Measurements from ENCODE around the gene KANSL3. TPM values are rescaled to one million over a fixed set of nuclear protein-coding genes. Genes with fewer than 3 reads are reported as not detected.

Gene KANSL3
- total and polyA plus RNA-seq, 2 donors: 34.7 to 44.4 TPM

DNA sequence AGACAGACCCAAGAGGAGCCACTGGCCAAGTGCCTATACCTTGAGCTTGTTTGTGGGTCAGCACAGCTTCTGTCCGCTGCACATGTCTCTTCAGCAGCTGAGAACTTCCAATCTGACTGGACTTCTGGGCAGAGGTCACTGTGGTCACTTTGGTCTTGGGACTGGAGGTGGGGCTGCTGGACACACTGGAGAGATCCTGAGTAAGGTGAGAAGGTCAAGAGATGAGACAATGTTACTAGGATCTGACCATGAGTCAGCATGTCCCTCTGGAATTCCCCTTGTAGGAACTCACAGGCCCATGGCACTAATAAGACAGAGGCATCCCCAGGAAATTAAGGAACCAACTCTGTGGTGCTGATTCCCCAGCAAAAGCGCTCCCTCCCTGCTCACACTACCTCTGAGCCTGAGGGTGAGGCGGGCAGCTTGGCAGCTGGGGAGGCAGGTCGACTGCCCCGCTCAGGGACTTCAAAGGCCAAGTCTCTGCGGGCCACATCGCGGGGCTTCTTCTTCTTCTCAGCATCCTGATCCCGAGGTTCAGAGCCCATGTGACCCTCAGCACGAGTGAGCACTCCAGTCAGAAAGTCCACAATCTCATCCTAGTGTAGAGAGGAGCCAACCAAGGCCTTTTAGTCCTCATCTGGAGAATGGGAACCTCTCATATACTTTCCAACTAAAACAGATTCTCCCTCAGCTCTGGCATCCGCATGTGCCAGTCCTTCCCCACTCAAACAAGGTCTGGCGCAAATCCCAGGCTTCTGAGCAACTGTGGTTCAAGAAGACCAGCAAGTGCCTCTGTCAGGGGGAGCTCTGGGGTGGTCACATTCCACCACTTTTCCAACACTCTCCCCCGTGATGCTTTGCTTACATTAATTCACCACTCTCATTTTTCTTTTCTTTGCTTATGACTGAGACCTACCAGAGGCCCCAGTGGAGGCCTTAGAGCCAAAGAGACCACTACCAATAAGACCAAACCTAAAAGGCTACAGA is 29.4 kb downstream of the KANSL3 start:
- no peak overlapping the region for H3K4me3 ChIP-seq (ENCODE audit: low read depth, low read length)
- peaks cover 22% of the 10 kb centered on the region for H3K36me3 ChIP-seq (ENCODE audit: insufficient read depth)
- H3K27ac ChIP-seq (ENCODE audit: low read depth): no peak overlapping the region
- 87% methylated on average over 13 of the region's 13 CpGs for WGBS
- no peaks in the 10 kb centered on the region for H3K4me1 ChIP-seq (ENCODE audit: insufficient read depth)
- DNase-seq (ENCODE audit: extremely low spot score): no peak

- no peak for DNase-seq (ENCODE audit: extremely low spot score)
- no peak overlapping the region for H3K27ac ChIP-seq (ENCODE audit: low read depth)
- 86% methylated on average over 2 of the region's 2 CpGs for WGBS
- peaks cover 13% of the 10 kb centered on the region for H3K36me3 ChIP-seq (ENCODE audit: insufficient read depth)
- no peak overlapping the region for H3K4me3 ChIP-seq (ENCODE audit: low read depth, low read length)
- no peaks in the 10 kb centered on the region for H3K4me1 ChIP-seq (ENCODE audit: insufficient read depth)
These were observed 34.0 kb downstream of the KANSL3 start for GRCh38 chr2:96604104-96604503.

DNA sequence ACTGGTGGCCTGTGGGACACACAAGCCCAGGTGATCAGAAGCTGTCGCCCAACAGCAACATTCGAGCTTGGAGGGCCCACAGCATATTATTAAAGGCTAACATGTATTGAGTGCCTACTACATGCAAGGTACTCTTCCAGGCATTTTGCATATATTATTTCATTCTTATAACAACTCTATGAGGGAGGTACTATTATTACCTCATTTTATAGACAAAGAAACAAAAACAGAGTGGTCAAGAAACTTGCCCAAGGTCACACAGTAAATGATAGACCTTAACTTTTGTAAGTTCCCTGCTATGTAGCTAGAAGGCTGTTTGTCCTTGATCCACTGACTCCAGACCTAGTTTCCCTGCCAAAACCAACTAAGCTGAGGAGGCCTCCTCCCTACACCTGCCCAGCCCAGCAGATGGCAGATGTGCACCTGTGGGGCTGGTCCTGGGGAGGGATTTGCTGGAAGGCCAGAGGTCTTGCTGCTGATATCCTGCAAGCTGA is 35.7 kb downstream of the KANSL3 start:
- Histone ChIP-seq H3K4me3 (ENCODE audit: low read depth, low read length) (no peak overlapping the region), H3K27ac (ENCODE audit: low read depth) (no peak overlapping the region), H3K4me1 (ENCODE audit: insufficient read depth) (no peaks in the 10 kb centered on the region), H3K36me3 (ENCODE audit: insufficient read depth) (peaks cover 13% of the 10 kb centered on the region)
- 96% methylated on average over 2 of the region's 2 CpGs for WGBS
- no peak for DNase-seq (ENCODE audit: extremely low spot score)

DNA sequence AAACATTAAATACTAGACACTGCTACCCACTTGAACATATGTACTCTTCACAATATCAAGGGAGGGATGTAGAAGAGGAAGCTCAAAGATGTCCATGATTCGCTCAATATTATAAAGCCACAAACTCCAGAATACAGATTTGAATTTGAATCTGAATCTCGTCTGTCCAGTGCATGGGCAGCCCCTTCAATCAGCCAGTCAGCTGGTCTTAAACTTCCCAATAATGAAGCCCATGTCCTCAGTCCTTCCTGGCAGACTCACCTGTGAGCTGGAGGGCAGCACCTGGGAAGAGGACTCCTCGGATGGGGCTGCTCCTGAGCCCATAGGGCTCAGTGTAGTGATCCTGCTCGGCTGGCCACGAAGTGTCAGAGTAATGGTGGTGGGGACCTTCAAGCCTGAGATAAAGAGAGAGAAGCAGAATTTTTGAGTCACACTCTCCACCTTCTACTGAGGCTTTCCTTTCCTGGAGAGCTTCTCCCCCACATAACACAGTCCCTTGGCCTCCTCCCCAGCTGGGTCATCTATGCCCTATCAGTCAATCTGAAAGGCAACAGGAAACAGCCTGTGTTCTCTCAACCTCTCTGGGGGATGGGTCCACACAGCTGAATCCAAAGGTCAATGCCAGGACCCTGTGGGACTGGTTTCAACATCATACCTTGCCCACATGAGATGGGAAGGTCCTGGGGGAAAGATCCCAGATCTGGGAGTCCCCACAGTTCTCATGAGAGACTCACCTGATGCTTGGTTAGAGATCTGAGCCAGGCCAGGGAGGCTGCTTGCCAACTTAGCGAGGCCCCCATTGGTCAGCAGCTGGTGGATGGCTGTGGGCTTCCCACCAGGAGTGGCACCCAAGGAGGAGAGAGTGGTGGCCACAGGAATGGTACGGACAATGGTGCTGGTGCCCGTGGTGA is 36.5 kb downstream of the KANSL3 start:
- H3K27ac ChIP-seq (ENCODE audit: low read depth): no peak overlapping the region
- peaks cover 13% of the 10 kb centered on the region for H3K36me3 ChIP-seq (ENCODE audit: insufficient read depth)
- H3K4me3 ChIP-seq (ENCODE audit: low read depth, low read length): no peak overlapping the region
- no peak for DNase-seq (ENCODE audit: extremely low spot score)
- WGBS: 90% methylated on average over 8 of the region's 8 CpGs
- no peaks in the 10 kb centered on the region for H3K4me1 ChIP-seq (ENCODE audit: insufficient read depth)

GRCh38 chr2:96599941-96600340 is 38.2 kb downstream of the KANSL3 start:
- H3K36me3 ChIP-seq (ENCODE audit: insufficient read depth): peaks cover 9% of the 10 kb centered on the region
- 74% methylated on average over 2 of the region's 2 CpGs for WGBS
- DNase-seq (ENCODE audit: extremely low spot score): no peak
- no peaks in the 10 kb centered on the region for H3K4me1 ChIP-seq (ENCODE audit: insufficient read depth)
- no peak overlapping the region for H3K27ac ChIP-seq (ENCODE audit: low read depth)
- no peak overlapping the region for H3K4me3 ChIP-seq (ENCODE audit: low read depth, low read length)

DNA sequence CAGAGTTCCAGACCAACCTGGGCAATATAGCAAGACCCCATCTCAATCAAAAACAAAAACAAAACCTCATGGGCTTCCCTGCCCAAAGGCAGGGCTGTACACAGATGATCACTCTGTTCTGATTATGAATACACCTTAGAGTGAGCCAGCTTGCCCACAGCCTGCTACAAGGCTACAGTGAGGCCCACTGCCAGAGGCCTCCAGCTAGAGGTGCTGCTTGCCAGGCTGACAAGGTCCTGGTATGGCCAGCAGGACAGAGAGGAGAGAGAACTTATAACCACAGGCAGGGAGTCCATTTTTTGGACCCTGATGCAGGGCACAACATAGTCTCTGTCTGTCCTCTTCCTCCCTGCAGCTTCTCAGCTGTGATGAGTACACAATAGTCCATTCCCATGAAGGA is 41.5 kb downstream of the KANSL3 start:
- H3K4me3 ChIP-seq (ENCODE audit: low read depth, low read length): no peak overlapping the region
- H3K4me1 ChIP-seq (ENCODE audit: insufficient read depth): no peaks in the 10 kb centered on the region
- H3K36me3 ChIP-seq (ENCODE audit: insufficient read depth): peaks cover 8% of the 10 kb centered on the region
- no peak overlapping the region for H3K27ac ChIP-seq (ENCODE audit: low read depth)
- DNase-seq (ENCODE audit: extremely low spot score): no peak

DNA sequence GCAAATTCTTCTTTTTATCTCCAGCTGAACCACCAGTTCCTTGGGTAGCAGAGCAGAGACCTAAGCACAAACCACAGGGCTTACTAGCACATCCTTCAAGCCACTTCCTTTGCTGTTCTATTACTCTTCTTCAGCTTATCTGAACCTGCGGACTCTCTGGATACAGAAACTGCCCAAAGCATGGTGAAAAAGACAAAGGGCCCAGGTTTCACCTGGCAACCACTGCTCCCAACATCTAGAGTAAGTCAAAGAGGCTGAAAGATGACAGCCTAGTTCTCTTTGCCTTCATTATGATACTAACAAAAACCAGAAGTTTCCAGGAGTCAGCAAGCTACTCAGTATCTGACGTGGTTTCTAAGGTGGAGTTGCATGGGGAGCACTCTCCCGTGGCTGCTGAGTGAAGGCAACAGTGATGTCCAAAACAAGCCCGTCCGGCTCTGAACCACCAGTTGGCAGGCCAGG is 43.4 kb downstream of the KANSL3 start:
- H3K36me3 ChIP-seq (ENCODE audit: insufficient read depth): peaks cover 5% of the 10 kb centered on the region

GRCh38 chr2:96594282-96594681 is 43.8 kb downstream of the KANSL3 start:
- 92% methylated on average over 3 of the region's 3 CpGs for WGBS
- no peak for DNase-seq (ENCODE audit: extremely low spot score)
- Histone ChIP-seq H3K4me1 (ENCODE audit: insufficient read depth) (no peaks in the 10 kb centered on the region), H3K4me3 (ENCODE audit: low read depth, low read length) (no peak overlapping the region), H3K36me3 (ENCODE audit: insufficient read depth) (peaks cover 7% of the 10 kb centered on the region), H3K27ac (ENCODE audit: low read depth) (no peak overlapping the region)

More for the DNA sequence above, 43.4 kb downstream of the KANSL3 start:
- WGBS: 90% methylated on average over 5 of the region's 5 CpGs
- Histone ChIP-seq H3K4me3 (ENCODE audit: low read depth, low read length) (no peak overlapping the region), H3K27ac (ENCODE audit: low read depth) (no peak overlapping the region), H3K4me1 (ENCODE audit: insufficient read depth) (no peaks in the 10 kb centered on the region)
- DNase-seq (ENCODE audit: extremely low spot score): no peak

- no peaks in the 10 kb centered on the region for H3K4me1 ChIP-seq (ENCODE audit: insufficient read depth)
- no peak overlapping the region for H3K27ac ChIP-seq (ENCODE audit: low read depth)
- peaks cover 7% of the 10 kb centered on the region for H3K36me3 ChIP-seq (ENCODE audit: insufficient read depth)
- 93% methylated on average over 3 of the region's 3 CpGs for WGBS
- H3K4me3 ChIP-seq (ENCODE audit: low read depth, low read length): no peak overlapping the region
- no peak for DNase-seq (ENCODE audit: extremely low spot score)
These were observed 46.6 kb downstream of the KANSL3 start for GRCh38 chr2:96591494-96591893.

DNA sequence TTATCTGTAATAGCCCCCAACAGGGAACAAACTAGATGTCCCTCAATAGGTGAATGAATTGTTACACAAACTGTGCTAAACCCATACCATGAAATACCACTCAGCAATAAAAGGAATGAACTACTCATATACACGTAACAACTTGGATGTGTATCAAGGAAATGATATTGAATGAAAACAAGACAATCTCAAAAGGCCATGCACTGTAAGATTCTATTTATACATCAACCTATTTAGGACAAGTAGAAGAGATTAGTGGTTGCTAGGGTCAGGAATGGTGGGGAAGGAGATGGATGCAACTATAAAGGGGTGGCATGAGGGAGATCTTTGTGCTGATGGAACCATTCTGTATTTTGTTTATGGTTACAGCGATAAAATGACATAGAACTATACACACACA is 47.1 kb downstream of the KANSL3 start:
- H3K36me3 ChIP-seq (ENCODE audit: insufficient read depth): peaks cover 7% of the 10 kb centered on the region
- DNase-seq (ENCODE audit: extremely low spot score): no peak
- no peaks in the 10 kb centered on the region for H3K4me1 ChIP-seq (ENCODE audit: insufficient read depth)
- WGBS: 68% methylated on average over 2 of the region's 2 CpGs
- H3K4me3 ChIP-seq (ENCODE audit: low read depth, low read length): no peak overlapping the region
- no peak overlapping the region for H3K27ac ChIP-seq (ENCODE audit: low read depth)

GRCh38 chr2:96587843-96588242 is 50.3 kb downstream of the KANSL3 start:
- Histone ChIP-seq H3K27ac (ENCODE audit: low read depth) (no peak overlapping the region), H3K4me1 (ENCODE audit: insufficient read depth) (no peaks in the 10 kb centered on the region), H3K36me3 (ENCODE audit: insufficient read depth) (peaks cover 2% of the 10 kb centered on the region), H3K4me3 (ENCODE audit: low read depth, low read length) (no peak overlapping the region)
- no peak for DNase-seq (ENCODE audit: extremely low spot score)
- 98% methylated on average over 1 of the region's 1 CpG for WGBS

- 69% methylated on average over 4 of the region's 4 CpGs for WGBS
- DNase-seq (ENCODE audit: extremely low spot score): no peak
- H3K36me3 ChIP-seq (ENCODE audit: insufficient read depth): no peaks in the 10 kb centered on the region
- no peaks in the 10 kb centered on the region for H3K4me1 ChIP-seq (ENCODE audit: insufficient read depth)
- no peak overlapping the region for H3K4me3 ChIP-seq (ENCODE audit: low read depth, low read length)
- no peak overlapping the region for H3K27ac ChIP-seq (ENCODE audit: low read depth)
These were observed 54.1 kb downstream of the KANSL3 start for GRCh38 chr2:96584017-96584416.

GRCh38 chr2:96580771-96581170 is 57.3 kb downstream of the KANSL3 start:
- H3K4me3 ChIP-seq (ENCODE audit: low read depth, low read length): no peak overlapping the region
- no peaks in the 10 kb centered on the region for H3K4me1 ChIP-seq (ENCODE audit: insufficient read depth)
- H3K36me3 ChIP-seq (ENCODE audit: insufficient read depth): no peaks in the 10 kb centered on the region
- H3K27ac ChIP-seq (ENCODE audit: low read depth): no peak overlapping the region
- WGBS: 86% methylated on average over 4 of the region's 4 CpGs
- no peak for DNase-seq (ENCODE audit: extremely low spot score)
